ENCODE measurements around the gene GNAT2. TPM values are rescaled to one million over a fixed set of nuclear protein-coding genes. Genes with fewer than 3 reads are reported as not detected.
A peak's percentile ranks its signal among the peaks of the same experiment; 100 is the strongest.

GNAT2 gene
- total and polyA plus RNA-seq, 2 donors (not counting 1 experiment from before 2014, with no cell fraction given): 0.17 to 0.22 TPM

DNA sequence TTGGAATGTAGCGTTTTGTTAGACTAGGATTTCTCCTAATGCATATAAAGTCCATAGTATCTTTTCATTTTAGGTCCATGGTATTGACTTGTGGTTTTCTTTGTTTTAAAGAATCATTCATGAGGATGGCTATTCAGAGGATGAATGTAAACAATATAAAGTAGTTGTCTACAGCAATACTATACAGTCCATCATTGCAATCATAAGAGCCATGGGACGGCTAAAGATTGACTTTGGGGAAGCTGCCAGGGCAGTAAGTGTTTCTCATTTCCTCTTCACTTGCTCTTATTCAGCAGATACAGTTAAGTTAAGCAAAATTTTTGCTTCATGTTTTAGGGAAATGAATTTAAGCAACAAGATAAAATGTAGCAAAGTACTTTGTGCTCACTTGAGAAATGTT lies 45.6 kb downstream of the GNAT2 start:
- Histone ChIP-seq H3K9me3 (ENCODE audit: control insufficient read depth, insufficient read depth, low read depth, low read length) (no peaks in the 10 kb centered on the region), H3K4me3 (replicated peaks in 1 of 4; ENCODE audit: control extremely low read depth in 1 of 4, insufficient read depth in 1 of 4, low read depth in 3 of 4, low read length in 4 of 4) (no peak overlapping the region), H3K4me2 (ENCODE audit: extremely low read depth, insufficient read depth, low read length) (no peak overlapping the region), H3K4me1 (ENCODE audit: control insufficient read depth, extremely low read depth, insufficient read depth, low read length) (no peaks in the 10 kb centered on the region), H3K9ac (ENCODE audit: insufficient read depth, low read length) (no peak overlapping the region), H3K27me3 (ENCODE audit: control insufficient read depth, insufficient read depth, low read length) (no peaks in the 10 kb centered on the region), H3K79me2 (ENCODE audit: control insufficient read depth, insufficient read depth, low read length) (peaks cover 50% of the 10 kb centered on the region), H4K20me1 (ENCODE audit: control insufficient read depth, extremely low read depth, insufficient read depth, low read length) (no peaks in the 10 kb centered on the region), H2AFZ (ENCODE audit: low read length) (no peak overlapping the region), H3K27ac (ENCODE audit: insufficient read depth, low read length) (no peak overlapping the region), H3K36me3 (ENCODE audit: control insufficient read depth, insufficient read depth, low read length) (no peaks in the 10 kb centered on the region)
- no peak for DNase-seq (ENCODE audit: low read depth in 2 of 2)
- TF ChIP-seq CTCF (conservative IDR thresholded peaks at IDR 0.05 in 1 of 2, IDR thresholded peaks at IDR 0.05 in 1 of 2; ENCODE audit: low read depth in 1 of 2, low read length in 2 of 2) (no peak), EZH2 (IDR thresholded peaks at IDR 0.05; ENCODE audit: low read length, missing control alignments) (no peak)

GRCh38 chr1:109570414-109570813 lies 49.0 kb downstream of the GNAT2 start:
- Histone ChIP-seq H3K36me3 (ENCODE audit: control insufficient read depth, insufficient read depth, low read length) (no peaks in the 10 kb centered on the region), H3K4me2 (ENCODE audit: extremely low read depth, insufficient read depth, low read length) (no peak overlapping the region), H3K9ac (ENCODE audit: insufficient read depth, low read length) (no peak overlapping the region), H3K9me3 (ENCODE audit: control insufficient read depth, insufficient read depth, low read depth, low read length) (no peaks in the 10 kb centered on the region), H3K27ac (ENCODE audit: insufficient read depth, low read length) (no peak overlapping the region), H4K20me1 (ENCODE audit: control insufficient read depth, extremely low read depth, insufficient read depth, low read length) (peaks cover 1% of the 10 kb centered on the region), H3K4me1 (ENCODE audit: control insufficient read depth, extremely low read depth, insufficient read depth, low read length) (no peaks in the 10 kb centered on the region), H3K79me2 (ENCODE audit: control insufficient read depth, insufficient read depth, low read length) (peaks cover 82% of the 10 kb centered on the region), H3K27me3 (ENCODE audit: control insufficient read depth, insufficient read depth, low read length) (no peaks in the 10 kb centered on the region), H2AFZ (ENCODE audit: low read length) (no peak overlapping the region), H3K4me3 (replicated peaks in 1 of 4; ENCODE audit: control extremely low read depth in 1 of 4, insufficient read depth in 1 of 4, low read depth in 3 of 4, low read length in 4 of 4) (no peak overlapping the region)
- TF ChIP-seq EZH2 (IDR thresholded peaks at IDR 0.05; ENCODE audit: low read length, missing control alignments) (no peak), CTCF (conservative IDR thresholded peaks at IDR 0.05 in 1 of 2, IDR thresholded peaks at IDR 0.05 in 1 of 2; ENCODE audit: low read depth in 1 of 2, low read length in 2 of 2) (no peak)
- DNase-seq (ENCODE audit: low read depth in 2 of 2): peak in 1 of 2 donors; percentile 69

DNA sequence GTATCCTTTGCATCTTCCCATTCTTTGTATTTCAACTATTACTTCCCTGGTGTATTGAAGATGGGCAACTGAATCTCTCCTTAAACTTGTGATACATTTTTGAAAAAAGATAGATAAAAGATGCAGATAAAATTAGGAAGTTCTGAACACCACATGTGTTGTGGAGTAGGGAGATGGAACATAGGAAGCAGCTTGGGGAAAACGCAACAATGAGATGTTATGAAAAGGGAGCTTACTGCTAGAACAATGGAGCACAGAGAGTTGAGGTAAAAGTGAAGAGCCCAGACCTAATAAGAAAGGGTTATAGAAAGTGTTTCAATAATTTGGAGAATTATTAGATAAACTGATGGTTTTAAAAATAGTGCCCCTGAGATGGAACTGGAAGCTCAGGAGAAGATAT lies 50.1 kb downstream of the GNAT2 start:
- peaks cover 1% of the 10 kb centered on the region for H4K20me1 ChIP-seq (ENCODE audit: control insufficient read depth, extremely low read depth, insufficient read depth, low read length)

More for the DNA sequence above, 50.1 kb downstream of the GNAT2 start:
- no peak overlapping the region for H2AFZ ChIP-seq (ENCODE audit: low read length)
- TF ChIP-seq CTCF (conservative IDR thresholded peaks at IDR 0.05 in 1 of 2, IDR thresholded peaks at IDR 0.05 in 1 of 2; ENCODE audit: low read depth in 1 of 2, low read length in 2 of 2) (no peak), EZH2 (IDR thresholded peaks at IDR 0.05; ENCODE audit: low read length, missing control alignments) (no peak)
- no peak overlapping the region for H3K27ac ChIP-seq (ENCODE audit: insufficient read depth, low read length)
- H3K36me3 ChIP-seq (ENCODE audit: control insufficient read depth, insufficient read depth, low read length): no peaks in the 10 kb centered on the region
- no peaks in the 10 kb centered on the region for H3K4me1 ChIP-seq (ENCODE audit: control insufficient read depth, extremely low read depth, insufficient read depth, low read length)
- H3K9me3 ChIP-seq (ENCODE audit: control insufficient read depth, insufficient read depth, low read depth, low read length): no peaks in the 10 kb centered on the region
- H3K4me3 ChIP-seq (replicated peaks in 1 of 4; ENCODE audit: control extremely low read depth in 1 of 4, insufficient read depth in 1 of 4, low read depth in 3 of 4, low read length in 4 of 4): no peak overlapping the region
- no peak overlapping the region for H3K9ac ChIP-seq (ENCODE audit: insufficient read depth, low read length)
- H3K27me3 ChIP-seq (ENCODE audit: control insufficient read depth, insufficient read depth, low read length): no peaks in the 10 kb centered on the region
- peaks cover 90% of the 10 kb centered on the region for H3K79me2 ChIP-seq (ENCODE audit: control insufficient read depth, insufficient read depth, low read length)
- DNase-seq (ENCODE audit: low read depth in 2 of 2): no peak
- no peak overlapping the region for H3K4me2 ChIP-seq (ENCODE audit: extremely low read depth, insufficient read depth, low read length)
